Measurements from ENCODE around the gene PGM2.

The PGM2 gene

DNA sequence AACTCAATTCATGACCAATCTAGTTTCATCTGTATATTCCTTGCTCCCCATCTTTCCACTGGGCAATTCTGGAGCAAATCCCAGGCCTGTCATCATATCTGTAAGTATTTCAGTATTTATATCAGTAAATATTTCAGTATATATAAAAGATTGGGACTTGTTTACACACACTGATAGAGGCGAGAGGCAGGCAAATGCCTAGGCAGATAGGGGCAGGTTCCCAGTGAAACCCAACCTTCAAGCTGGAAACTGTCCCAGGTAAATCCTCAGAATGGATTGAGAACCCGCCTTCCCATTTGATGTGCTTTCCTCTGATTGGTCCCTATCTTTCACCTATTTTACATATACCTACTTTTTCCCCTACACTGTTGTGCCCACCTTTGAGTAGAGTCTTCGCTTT is 40.6 kb downstream of the PGM2 start:
- DNase-seq, result no peak

DNA sequence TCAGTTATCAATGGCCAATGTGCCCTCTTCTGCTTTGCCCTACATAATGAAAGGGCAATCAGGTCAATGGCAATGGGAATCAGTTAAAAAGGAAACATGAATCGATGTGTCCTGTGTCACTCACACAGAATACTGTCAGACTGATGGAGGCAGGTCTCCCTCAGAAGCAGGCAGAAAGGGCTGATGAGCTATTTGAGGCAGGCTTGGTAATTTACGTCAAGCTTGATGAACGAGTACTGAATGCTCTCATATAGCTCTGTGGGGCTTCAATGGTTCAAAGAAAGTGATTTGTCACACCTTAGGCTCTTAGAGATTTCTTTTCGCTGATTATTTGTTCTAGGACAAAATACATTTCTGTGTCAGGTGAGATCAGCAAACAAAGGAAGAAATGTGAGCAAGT is 41.8 kb downstream of the PGM2 start:
- no peak for DNase-seq

DNA sequence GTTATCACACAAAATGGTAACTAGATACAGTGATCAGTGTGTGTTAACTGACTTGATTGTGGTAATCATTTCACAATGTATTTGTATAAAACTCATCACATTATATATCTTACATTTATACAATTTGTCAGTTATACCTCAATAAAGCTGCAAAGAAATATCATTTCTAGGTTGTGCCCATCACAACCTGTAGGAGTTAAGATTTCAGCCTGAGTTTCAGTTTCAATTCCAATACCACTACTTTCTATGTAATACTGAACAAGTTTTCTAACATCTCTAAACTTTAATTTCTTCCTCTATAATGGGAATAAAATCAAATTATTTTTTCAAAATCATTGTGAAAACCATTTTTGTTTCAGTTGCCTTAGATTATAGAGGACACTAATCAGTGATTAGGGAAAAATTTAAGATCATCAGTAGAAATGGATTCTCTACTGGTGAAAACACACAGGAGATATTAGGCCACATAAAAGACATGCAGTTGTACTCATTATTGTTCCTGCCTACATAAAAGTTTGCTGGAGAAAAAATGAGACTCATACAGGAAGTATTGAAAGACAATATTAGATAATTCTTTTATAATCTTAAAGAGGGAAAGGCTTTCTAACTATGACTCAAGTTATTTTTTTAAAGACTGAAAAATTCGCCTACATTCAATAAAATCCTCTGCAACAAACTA is 46.0 kb downstream of the PGM2 start:
- DNase-seq, result no peak

DNA sequence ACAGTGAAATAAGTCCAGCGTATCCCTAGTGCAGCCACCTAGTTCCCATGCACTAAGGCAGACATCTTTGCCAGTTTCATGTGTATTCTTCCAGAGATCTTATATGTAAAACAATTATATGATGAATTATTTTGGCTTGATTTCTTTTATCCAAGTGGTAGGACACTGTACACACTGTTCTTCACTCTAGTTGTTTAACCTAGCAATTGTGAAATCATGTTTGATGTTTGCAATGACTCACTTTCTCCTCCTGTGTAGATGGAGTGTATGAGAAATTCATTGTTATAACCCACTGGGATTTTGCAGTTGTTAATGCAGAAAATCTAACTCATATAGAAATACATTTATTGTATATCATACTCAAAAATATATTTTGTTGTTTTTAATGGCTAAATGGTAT is 46.9 kb downstream of the PGM2 start:
- DNase-seq, result no peak

DNA sequence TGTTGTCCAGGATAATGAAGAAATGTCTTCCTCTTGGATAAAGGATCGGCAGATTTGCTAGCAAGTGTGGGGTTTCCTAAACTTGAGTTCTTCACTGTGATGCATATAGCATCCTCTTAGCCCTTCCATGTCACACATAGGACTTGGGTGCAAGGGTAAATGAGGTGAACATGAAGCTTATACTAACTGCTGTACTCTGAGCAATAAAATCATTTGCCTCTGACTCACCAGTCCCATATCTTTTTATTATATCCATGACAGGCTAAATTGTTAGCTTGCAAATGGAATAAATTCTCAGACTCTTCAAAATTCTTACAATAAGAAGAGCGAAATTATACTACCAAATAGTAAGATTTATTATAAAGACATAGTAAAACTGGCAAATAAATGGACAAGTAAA is 49.7 kb downstream of the PGM2 start:
- no peak for DNase-seq

DNA sequence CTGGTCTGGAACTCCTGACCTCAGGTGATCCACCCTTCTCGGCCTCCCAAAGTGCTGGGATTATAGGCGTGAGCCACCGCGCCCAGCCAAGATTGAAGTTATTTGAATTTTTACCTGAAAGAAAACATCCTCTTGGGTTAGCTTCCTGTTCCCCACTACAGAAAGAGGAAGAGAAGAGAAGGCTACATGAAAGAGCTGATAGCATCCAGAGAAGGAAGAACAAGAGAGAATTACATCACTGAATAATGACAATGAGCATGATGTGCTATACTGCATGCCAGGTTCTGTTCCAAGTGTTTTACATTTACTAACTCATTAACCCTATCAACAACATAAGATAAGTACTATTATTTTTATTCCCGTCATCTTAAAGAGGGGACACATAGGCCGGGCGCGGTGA is 52.9 kb downstream of the PGM2 start:
- no peak for DNase-seq

DNA sequence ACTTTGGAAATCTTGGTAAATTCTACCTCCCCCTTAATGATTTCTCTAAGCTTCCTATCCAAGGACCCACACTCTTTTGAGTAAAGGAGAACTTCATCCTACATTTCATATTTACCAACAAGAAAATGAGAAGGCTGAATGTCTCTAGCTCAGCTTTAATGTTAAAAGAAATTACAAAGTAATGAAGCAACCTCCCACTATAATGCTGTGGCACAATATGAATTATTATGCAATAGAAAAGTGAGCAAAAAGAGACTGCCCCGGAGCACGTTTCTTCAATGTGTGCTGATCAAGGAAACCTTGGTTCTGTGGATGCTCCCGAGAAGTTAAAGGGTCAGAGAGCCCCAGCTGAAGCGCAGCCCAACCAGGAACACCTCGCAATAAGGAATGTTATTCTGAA is 55.3 kb downstream of the PGM2 start:
- DNase-seq, result no peak

DNA sequence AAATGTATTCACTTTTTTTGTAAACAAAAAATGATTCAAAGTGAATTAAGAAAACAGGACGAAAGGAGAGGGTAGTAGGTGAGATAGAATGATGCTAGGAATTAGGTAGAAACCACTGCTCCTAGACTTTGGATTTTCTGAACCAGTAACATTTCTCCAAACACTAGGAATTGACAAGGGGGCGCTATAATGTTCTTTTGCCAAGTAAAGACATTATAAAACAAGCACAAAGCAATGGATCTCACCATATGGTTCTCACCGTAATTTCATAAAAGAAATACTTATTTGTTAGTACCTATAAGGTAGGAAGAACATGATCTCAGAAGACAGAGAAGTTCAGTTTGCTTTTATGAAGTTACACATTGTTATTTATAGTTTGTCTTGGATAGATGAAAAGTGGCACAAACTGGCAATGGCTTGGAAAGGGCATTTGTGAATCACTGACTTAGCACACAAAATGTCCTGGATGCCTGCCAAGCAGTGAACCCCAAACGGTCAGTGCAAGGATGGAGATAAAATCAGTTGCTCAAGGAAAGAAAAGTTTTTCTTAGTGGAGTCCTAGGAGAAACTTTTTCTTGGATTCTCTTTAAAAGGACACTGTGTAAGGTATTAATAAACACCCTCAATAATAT is 56.3 kb downstream of the PGM2 start:
- DNase-seq, result no peak

DNA sequence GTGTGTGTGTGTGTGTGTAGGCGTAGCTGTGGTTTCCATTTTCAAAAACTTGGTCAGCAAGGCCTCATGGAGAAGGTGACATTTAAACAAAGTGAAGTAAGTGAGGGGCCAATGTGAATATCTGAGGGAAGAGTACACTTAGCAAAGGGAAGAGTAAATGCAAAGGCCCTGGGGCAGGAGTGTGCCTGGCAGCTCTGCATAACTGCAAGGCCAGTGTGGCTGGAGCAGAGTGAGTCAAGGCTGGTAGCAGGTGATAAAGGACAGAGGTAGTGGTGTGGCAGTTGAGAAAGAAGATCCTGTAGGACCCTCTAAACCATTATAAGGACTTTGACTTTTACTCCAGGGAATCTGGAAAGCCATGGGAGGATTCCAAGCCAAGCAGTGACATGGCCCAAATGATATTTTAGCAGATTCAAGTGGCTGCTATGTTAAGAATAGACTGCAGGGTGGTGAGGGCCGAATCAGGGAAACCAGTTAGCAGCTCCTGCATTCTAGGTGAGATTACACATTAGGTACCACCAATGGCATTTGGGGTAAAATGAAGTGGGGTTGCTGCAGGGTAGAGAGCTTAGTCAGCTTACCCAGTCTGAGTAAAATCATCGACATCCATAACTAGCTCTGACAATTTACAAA is 58.5 kb downstream of the PGM2 start:
- no peak for DNase-seq

DNA sequence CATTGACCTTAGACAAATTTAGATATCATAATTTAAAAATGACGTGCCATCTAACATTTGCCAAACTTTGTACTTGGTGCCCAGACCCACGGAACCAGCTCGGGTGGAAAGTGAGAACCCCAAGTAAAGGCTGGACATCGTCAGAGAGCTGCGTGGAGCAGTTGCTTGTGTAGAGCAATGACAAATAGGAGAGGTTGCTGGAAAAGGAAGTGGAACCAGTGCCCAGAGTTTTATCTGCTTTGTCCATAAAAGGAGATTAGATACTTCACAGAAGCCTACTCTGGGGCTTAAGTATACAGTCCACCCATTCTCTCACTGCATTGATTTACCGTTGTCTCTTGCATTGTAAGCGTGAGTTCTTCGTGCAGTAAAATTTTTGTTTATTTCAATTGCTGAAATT is 59.0 kb downstream of the PGM2 start:
- no peak for DNase-seq

DNA sequence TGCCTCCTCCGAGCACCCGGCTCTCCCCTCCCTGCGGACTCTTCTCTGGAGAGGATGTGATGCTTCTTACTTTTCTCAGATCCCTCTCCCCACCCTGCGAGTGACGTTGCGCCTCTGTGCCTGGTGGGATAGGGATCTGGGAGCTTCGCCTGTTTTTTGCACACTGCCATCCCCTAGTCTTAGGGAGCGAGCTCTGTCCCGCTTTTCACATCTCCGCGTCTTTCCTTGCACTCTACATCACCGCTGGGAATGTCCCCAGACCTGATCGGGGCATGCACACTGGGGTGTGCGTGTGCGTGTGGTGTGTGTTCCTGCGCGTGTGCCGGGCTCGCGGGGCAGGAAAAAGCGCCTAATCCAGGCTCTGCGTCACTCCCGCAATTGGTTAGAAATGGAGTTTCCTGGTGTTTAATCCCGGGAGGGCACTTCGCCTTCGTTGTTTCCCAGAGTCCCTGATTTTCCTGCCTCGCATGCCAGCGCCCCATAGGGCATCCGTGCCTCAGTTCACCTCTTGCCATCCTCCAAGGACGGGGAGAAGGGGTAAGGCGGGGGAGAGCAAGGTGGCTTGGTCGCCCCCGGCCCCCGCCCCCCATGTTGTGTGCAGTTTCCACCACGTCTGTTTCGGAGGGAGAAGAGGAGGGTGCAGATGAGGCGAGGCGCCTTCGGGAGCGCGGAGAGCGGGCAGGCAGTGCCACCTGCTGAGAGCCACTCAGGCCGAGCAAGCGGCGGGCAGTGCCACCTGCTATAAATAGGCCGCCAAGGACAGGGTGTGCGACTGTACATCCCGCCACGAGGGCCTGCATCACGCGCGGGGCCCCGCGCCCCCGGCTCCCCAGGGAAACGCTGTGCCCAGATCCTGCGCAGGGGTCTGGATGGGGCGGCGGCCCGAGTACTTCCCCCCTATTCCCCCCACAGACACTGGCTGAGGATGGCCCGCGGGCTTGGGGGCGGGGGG is 63.6 kb downstream of the PGM2 start:
- no peak for DNase-seq

DNA sequence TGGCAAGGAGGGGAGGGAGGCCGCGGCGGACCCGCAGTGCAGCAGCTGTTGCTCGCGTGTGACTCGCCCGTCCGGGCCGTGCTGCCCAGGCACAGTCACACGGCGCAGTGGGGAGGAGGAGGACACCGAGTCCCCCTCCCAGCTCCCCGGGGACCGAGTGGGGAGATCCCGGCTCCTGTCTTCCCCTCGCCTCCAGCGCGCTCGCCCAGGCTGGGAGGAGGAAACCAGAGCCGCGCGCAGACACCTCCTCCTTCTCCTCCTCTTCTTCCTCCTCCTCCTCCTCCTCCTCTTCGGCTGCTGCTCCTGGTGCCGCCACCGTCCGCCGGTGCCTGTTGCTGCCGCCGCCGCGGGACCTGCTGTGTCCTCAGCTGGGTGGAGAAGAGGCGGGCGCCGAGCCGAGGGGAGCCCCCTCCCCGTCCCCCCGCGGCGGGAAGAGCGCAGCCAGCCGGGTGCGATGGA is 64.3 kb downstream of the PGM2 start, which contains the start of gene TBC1D1:
Gene TBC1D1, plus strand, starts transcription at position 284 of the 459 bp plus-strand sequence. CDS start 11,012 bp downstream, outside the sequence.
- no peak for DNase-seq

DNA sequence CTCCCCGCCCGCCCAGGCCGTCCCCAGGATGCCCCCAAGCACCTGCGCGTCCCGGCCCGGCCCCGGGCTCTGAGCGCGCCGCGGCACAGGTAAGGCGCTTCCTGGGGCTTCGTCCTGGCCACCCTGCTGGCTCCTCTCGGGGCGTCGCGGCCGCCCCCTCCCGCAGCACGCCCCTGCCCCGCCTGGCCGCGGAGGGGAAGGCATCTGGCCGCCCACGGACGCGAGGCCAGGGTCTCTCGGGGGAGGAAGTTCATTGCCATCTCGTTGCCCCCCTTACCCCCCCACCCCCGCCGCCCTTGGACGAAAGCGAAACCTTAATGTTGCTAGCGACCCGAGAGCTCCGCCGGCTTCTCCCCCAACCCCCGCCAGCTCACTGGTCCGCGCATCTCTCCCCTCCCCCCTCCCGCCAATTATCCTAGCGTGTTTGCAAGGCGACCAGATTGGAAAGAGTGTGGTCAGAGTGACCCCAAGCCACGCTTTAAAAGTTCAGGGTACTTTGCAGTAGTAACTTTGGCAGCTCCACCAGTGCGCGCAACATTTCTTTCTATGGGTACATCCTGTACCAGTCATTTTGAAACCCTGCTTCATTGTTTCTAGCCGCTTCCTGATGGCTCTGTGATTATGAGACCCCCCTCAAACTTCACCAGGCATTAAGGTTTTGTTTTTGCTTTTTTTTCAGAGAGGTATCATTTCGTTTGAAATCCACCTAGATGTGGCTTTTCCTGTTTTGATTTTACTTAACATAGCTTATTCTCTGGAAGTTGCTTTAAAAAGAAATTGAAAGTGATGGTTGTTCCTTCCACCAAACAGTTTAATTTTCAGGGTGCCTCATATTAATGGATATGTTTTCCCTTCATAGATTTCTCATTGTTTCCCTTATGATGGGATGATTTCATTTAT is 65.0 kb downstream of the PGM2 start:
- no peak for DNase-seq

DNA sequence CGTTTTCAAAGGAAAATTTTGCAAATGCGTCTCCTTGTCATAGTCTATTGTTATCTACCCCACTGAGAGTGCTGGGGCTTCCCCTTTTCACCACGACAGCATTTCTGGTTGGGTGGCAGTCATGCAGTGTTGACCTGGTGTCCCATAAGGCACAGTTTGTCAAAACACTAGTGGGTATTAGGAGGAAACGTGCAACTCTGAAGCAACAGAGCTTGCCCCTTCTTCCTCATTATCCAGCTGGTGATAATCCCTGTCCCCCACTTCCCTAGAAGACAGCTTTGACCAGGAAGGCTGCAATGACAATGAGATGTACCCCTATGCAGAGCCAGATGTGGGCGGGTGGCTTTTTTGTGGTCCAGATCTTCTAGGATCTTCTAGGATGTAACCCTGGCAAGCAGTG is 66.2 kb downstream of the PGM2 start:
- DNase-seq, result no peak

DNA sequence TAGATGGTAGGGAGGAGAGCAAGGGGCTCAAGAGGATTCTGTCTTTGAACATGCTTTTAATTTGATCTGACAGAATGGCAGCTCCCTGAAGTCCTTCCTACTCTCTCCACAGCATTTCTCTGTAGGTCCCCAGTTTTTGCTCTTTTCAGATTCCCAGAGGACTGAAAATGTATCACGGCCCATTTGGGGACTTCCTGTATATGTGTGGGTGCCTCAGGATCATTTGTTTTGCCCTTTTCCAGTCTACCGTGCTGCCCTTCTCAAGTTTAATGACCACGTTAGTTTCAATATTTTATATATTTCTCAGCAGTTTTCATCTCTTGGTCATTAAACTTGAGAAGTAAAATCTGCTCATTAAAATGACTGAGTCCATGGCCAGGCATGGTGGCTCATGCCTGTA is 66.7 kb downstream of the PGM2 start:
- DNase-seq, result no peak

DNA sequence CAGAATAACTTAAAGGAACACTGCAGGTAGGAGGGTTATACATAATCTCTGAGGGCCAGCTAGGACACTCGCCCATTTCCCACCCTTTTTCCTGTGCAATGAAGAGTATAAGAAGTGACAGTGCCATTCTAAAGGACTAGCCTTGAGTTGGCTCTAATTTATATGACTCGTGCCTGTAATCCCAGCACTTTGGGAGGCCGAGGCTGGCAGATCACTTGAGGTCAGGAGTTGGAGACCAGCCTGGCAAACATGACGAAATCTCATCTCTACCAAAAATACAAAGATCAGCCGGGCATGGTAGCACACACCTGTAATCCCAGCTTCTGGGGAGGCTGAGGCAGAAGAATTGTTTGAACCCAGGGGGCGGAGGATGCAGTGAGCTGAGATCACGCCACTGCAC is 68.8 kb downstream of the PGM2 start:
- no peak for DNase-seq

DNA sequence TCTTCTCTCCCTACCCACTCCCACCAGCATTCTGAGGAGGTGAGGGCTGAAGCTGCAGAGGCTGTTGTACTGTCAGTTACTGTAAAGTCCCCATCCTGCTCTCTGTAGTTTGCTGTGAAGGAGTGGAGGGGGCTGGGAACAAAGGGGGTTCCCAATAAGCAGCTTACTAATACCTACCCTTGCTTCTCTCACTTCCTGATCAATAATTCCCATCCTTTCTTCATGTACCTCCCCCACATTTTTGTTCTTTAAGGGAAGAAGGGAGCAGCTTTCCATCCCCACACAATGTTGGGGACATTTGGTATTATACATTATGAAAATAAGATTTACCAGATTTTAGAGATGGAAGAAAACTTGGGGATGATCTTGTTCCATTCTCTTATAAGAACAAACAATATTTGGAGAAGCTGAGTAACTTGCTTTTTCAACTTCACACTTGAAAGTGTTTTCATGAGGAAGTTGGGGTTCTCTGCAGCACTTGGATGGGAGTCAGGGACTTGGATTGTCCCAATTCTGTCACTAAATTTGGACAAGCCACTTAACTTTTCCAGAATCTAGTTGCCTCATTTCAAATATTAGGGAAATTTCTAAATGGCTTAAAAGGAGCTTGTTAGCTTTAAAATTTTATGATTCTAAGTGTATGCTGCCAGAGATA is 69.8 kb downstream of the PGM2 start:
- DNase-seq, result no peak

DNA sequence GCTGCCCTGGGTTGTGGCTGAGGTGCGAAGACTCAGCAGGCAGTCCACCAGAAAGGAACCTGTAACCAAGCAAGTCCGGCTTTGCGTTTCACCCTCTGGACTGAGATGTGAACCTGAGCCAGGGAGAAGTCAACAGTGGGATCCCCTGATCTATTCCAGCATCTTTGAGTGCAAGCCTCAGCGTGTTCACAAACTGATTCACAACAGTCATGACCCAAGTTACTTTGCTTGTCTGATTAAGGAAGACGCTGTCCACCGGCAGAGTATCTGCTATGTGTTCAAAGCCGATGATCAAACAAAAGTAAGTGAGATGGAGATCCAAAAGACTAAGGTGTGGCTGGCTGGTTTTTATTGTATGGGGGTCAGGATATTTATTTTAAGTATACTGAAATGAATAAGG is 75.7 kb downstream of the PGM2 start:
- no peak for DNase-seq

DNA sequence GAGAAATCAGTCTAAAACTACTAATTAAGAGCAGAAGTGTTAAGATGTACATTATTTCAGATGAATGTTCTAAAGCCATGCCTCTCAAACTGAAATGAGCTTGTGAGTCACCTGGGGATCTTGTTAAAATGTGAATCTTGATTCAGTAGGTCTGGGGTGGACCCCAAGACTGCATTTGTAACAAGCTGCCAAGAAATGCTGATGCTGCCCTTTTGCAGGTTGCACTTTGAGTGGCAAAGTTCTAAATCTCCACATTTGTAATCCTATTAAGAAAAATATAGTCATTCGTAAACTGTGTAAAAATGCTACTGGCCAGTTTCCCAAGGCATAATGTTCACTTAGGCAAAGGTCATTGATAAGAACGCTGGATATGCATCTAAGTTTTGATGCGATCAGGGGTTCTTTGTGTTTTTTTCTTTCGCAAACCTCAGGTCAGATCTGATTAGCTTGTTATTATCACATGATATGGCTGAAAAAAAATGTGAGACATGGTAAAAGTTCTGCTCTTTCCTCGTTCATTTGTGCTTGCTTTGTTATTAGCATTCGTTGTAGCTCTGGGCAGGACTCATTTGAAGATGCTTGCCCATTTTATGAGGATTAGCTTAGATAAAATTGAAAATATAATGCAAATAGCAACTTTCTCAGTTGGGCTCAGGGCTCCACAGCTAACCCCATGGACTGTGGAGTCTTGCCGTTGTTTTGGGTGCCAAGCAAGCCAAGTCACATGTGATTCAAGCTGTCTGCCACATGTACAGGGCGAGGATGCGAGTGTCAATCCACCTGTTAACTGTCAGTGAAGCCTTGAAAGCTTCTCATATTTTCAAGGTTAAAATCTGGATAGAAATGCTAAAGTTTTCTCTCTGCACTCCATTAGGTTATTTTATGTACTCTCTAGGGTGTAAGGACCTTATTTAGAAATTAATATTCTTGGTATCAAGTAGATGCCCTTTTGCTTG is 76.5 kb downstream of the PGM2 start:
- no peak for DNase-seq

DNA sequence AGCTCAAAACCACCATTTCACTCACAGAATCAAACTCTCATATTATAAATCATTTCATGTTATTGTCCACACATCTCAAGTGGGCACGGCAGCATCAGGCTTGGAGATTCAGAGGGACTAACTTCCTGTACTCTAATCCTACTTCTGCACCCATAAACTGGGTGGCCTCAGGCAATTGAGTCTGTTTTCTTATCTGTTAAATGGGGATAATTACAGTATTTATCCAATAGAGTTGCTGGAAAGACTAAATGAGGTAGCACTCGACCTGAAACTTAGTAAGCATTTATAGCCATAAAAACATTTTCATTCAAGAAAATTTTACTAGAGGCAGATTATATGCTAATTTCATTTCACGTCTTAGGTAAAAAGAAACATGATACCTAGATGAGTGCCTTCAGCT is 77.4 kb downstream of the PGM2 start:
- DNase-seq, result no peak
